Heart left ventricle (tissue), 13 donors: Measurements from ENCODE around the gene DPY19L1.
"Not testable (repeated sequence)": the region's sequence is repeated elsewhere in the genome, so short reads cannot be mapped to it uniquely, and the experiment has no call there.

Experiments
- POLR2A ChIP-seq, 2 donors: fragments of 450-650 bp; IDR thresholded peaks; one replicate each; pipeline ENCODE4 v1.6.1; 2017; ENCODE audit warnings: antibody characterized with exemption in 2 of 2, mild to moderate bottlenecking in 2 of 2, moderate library complexity in 2 of 2
- TF ChIP-seq, protein P1 (sequence below), 12 donors: fragments of 200-600 bp; sonication (generic) in 4 of 12; IDR thresholded peaks; one replicate each; pipeline versions ENCODE4 v1.5.0 to v1.8.0; 2018 to 2022; ENCODE audit warnings: antibody characterized with exemption in 12 of 12, mild to moderate bottlenecking in 5 of 12
- donor health status: ischemic (EF 13 %, LVEDD 7.1; RV severe dilation, severe dysfunction).
- donor health status: DM: no; HTN: yes; CAD: no.
- donor health status: DM: no; HTN: no; CAD: no.
- donor health status: ischemic (EF 25% LVEDD 6.9; RV normal size, moderate dysfunction).
- donor health status: ischemic (EF 25% LVEDD 5.7; RV mildly dilated, moderate dysfunction).
- donor health status: ischemic (EF 35%, LVEDD 5.7; RV mildly dilated, moderate dysfunction).
- donor health status: nonischemic (EF 11% LVEDD 7.7; RV severe dilation, severe dysfunction).
- donor health status: DM: yes; HTN: yes; CAD: no.
- donor health status: PGD.
- donor health status: ischemic (EF 29% LVEDD 5.4; RV normal size, mild dysfunction).
- donor health status: nonischemic (EF 23%, LVEDD 6.1; RV moderate dilation, normal function).

- not testable (repeated sequence) for TF ChIP-seq POLR2A (IDR thresholded peaks at IDR 0.05)
- TF ChIP-seq, protein P1, sequence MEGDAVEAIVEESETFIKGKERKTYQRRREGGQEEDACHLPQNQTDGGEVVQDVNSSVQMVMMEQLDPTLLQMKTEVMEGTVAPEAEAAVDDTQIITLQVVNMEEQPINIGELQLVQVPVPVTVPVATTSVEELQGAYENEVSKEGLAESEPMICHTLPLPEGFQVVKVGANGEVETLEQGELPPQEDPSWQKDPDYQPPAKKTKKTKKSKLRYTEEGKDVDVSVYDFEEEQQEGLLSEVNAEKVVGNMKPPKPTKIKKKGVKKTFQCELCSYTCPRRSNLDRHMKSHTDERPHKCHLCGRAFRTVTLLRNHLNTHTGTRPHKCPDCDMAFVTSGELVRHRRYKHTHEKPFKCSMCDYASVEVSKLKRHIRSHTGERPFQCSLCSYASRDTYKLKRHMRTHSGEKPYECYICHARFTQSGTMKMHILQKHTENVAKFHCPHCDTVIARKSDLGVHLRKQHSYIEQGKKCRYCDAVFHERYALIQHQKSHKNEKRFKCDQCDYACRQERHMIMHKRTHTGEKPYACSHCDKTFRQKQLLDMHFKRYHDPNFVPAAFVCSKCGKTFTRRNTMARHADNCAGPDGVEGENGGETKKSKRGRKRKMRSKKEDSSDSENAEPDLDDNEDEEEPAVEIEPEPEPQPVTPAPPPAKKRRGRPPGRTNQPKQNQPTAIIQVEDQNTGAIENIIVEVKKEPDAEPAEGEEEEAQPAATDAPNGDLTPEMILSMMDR (IDR thresholded peaks at IDR 0.05): not testable (repeated sequence)
These were observed 6.0 kb upstream of the DPY19L1 start for GRCh38 chr7:35043301-35043700.
